Measurements from ENCODE around the gene CRYBG2. TPM values are rescaled to one million over a fixed set of nuclear protein-coding genes. Genes with fewer than 3 reads are reported as not detected.
A peak's percentile ranks its signal among the peaks of the same experiment; 100 is the strongest.

CRYBG2 gene
- polyA plus RNA-seq, 1 donor from 2014 or later, result 3.1 TPM

GRCh38 chr1:26283871-26284596, 69.9 kb downstream of the CRYBG2 start:
- Mint-ChIP-seq H3K36me3 (peaks cover 3% of the 10 kb centered on the region), H3K27ac (peak overlapping the region; percentile 92 to 100 (median 99)), H3K9me3 (no peaks in the 10 kb centered on the region), H3K4me3 (peak overlapping the region; percentile 70 to 92 (median 81)), H3K27me3 (no peaks in the 10 kb centered on the region), H3K4me1 (peaks cover 32 to 78% (median 62%) of the 10 kb centered on the region in 3 donors)

- peaks cover 30 to 76% (median 59%) of the 10 kb centered on the region in 3 donors for H3K4me1 Mint-ChIP-seq
- H3K27me3 Mint-ChIP-seq, result no peaks in the 10 kb centered on the region
- H3K27ac Mint-ChIP-seq, result peak overlapping the region; percentile 85 to 100 (median 99)
- H3K4me3 Mint-ChIP-seq, result peak overlapping the region; percentile 52 to 70 (median 66)
- peaks cover 3% of the 10 kb centered on the region for H3K36me3 Mint-ChIP-seq
- no peaks in the 10 kb centered on the region for H3K9me3 Mint-ChIP-seq
These were observed 70.6 kb downstream of the CRYBG2 start for GRCh38 chr1:26283279-26283853.

- peaks cover 21 to 67% (median 51%) of the 10 kb centered on the region in 3 donors for H3K4me1 Mint-ChIP-seq
- peaks cover 3% of the 10 kb centered on the region for H3K36me3 Mint-ChIP-seq
- peak overlapping the region; percentile 63 to 100 (median 72) for H3K27ac Mint-ChIP-seq
- no peaks in the 10 kb centered on the region for H3K9me3 Mint-ChIP-seq
- H3K27me3 Mint-ChIP-seq, result no peaks in the 10 kb centered on the region
- H3K4me3 Mint-ChIP-seq, result peak overlapping the region; percentile 34 to 70 (median 54)
These were observed 71.5 kb downstream of the CRYBG2 start for GRCh38 chr1:26282401-26282918.

- H3K4me1 Mint-ChIP-seq, result peaks cover 16 to 63% (median 50%) of the 10 kb centered on the region in 3 donors
- peaks cover 3% of the 10 kb centered on the region for H3K36me3 Mint-ChIP-seq
- H3K4me3 Mint-ChIP-seq, result peak overlapping the region; percentile 70 to 96 (median 87)
- peak overlapping the region; percentile 91 to 100 (median 96) for H3K27ac Mint-ChIP-seq
- H3K9me3 Mint-ChIP-seq, result no peaks in the 10 kb centered on the region
- H3K27me3 Mint-ChIP-seq, result no peaks in the 10 kb centered on the region
These were observed 72.0 kb downstream of the CRYBG2 start for GRCh38 chr1:26281971-26282370.

GRCh38 chr1:26281091-26281958, 72.6 kb downstream of the CRYBG2 start:
- H3K27ac Mint-ChIP-seq, result peak overlapping the region; percentile 94 to 100 (median 96)
- H3K4me3 Mint-ChIP-seq, result peak overlapping the region; percentile 70 to 96 (median 87)
- peaks cover 15 to 65% (median 49%) of the 10 kb centered on the region in 3 donors for H3K4me1 Mint-ChIP-seq
- no peaks in the 10 kb centered on the region for H3K9me3 Mint-ChIP-seq
- no peaks in the 10 kb centered on the region for H3K27me3 Mint-ChIP-seq
- peaks cover 3% of the 10 kb centered on the region for H3K36me3 Mint-ChIP-seq

- peaks cover 3% of the 10 kb centered on the region for H3K36me3 Mint-ChIP-seq
- H3K4me3 Mint-ChIP-seq, result peak overlapping the region; percentile 70 to 96 (median 90)
- H3K27ac Mint-ChIP-seq, result peak overlapping the region; percentile 94 to 100 (median 96)
- H3K27me3 Mint-ChIP-seq, result no peaks in the 10 kb centered on the region
- no peaks in the 10 kb centered on the region for H3K9me3 Mint-ChIP-seq
- H3K4me1 Mint-ChIP-seq, result peaks cover 19 to 68% (median 47%) of the 10 kb centered on the region in 3 donors
These were observed 73.4 kb downstream of the CRYBG2 start for GRCh38 chr1:26280333-26281042.

GRCh38 chr1:26279456-26280332, 74.2 kb downstream of the CRYBG2 start, which contains the start of gene SH3BGRL3:
TSS of gene SH3BGRL3 (plus strand) at chr1:26280086. CDS start at chr1:26280156, 70 bp downstream.
- H3K9me3 Mint-ChIP-seq, result no peaks in the 10 kb centered on the region
- peak within 1 kb of the TSS; percentile 70 to 96 (median 90) for H3K4me3 Mint-ChIP-seq
- no peaks in the 10 kb centered on the region for H3K27me3 Mint-ChIP-seq
- peaks cover 3% of the 10 kb centered on the region for H3K36me3 Mint-ChIP-seq
- H3K27ac Mint-ChIP-seq, result peak within 1 kb of the TSS; percentile 94 to 100 (median 96)
- H3K4me1 Mint-ChIP-seq, result peaks cover 17 to 67% (median 45%) of the 10 kb centered on the region in 3 donors

GRCh38 chr1:26278724-26279455, 75.0 kb downstream of the CRYBG2 start:
- H3K4me3 Mint-ChIP-seq, result peak overlapping the region; percentile 70 to 96 (median 90)
- H3K9me3 Mint-ChIP-seq, result no peaks in the 10 kb centered on the region
- peaks cover 3% of the 10 kb centered on the region for H3K36me3 Mint-ChIP-seq
- peaks cover 14 to 64% (median 43%) of the 10 kb centered on the region in 3 donors for H3K4me1 Mint-ChIP-seq
- peak overlapping the region; percentile 88 to 100 (median 96) for H3K27ac Mint-ChIP-seq
- H3K27me3 Mint-ChIP-seq, result no peaks in the 10 kb centered on the region

- H3K4me3 Mint-ChIP-seq, result peak overlapping the region in 2 of 4 donors; percentile 59 to 70
- H3K27ac Mint-ChIP-seq, result peak overlapping the region; percentile 31 to 100 (median 96)
- H3K9me3 Mint-ChIP-seq, result no peaks in the 10 kb centered on the region
- no peaks in the 10 kb centered on the region for H3K27me3 Mint-ChIP-seq
- peaks cover 3% of the 10 kb centered on the region for H3K36me3 Mint-ChIP-seq
- H3K4me1 Mint-ChIP-seq, result peaks cover 14 to 58% (median 40%) of the 10 kb centered on the region in 3 donors
These were observed 75.6 kb downstream of the CRYBG2 start for GRCh38 chr1:26278303-26278702.

GRCh38 chr1:26277719-26278118, 76.2 kb downstream of the CRYBG2 start:
- peak overlapping the region in 2 of 3 donors; percentile 46 to 100 for H3K27ac Mint-ChIP-seq
- peaks cover 14 to 52% (median 34%) of the 10 kb centered on the region in 3 donors for H3K4me1 Mint-ChIP-seq
- no peaks in the 10 kb centered on the region for H3K9me3 Mint-ChIP-seq
- no peak overlapping the region for H3K4me3 Mint-ChIP-seq
- peaks cover 3% of the 10 kb centered on the region for H3K36me3 Mint-ChIP-seq
- H3K27me3 Mint-ChIP-seq, result no peaks in the 10 kb centered on the region

- Mint-ChIP-seq H3K4me3 (no peak overlapping the region), H3K27ac (peak overlapping the region in 2 of 3 donors; percentile 46 to 51), H3K36me3 (peaks cover 3% of the 10 kb centered on the region), H3K27me3 (no peaks in the 10 kb centered on the region), H3K9me3 (no peaks in the 10 kb centered on the region), H3K4me1 (peaks cover 14 to 48% (median 34%) of the 10 kb centered on the region in 3 donors)
These were observed 76.7 kb downstream of the CRYBG2 start for GRCh38 chr1:26277261-26277661.

- Mint-ChIP-seq H3K4me3 (peak overlapping the region in 2 of 4 donors; percentile 46 to 64), H3K4me1 (peaks cover 18 to 42% (median 31%) of the 10 kb centered on the region in 3 donors), H3K36me3 (peaks cover 6% of the 10 kb centered on the region), H3K9me3 (no peaks in the 10 kb centered on the region), H3K27ac (peak overlapping the region; percentile 56 to 94 (median 86)), H3K27me3 (no peaks in the 10 kb centered on the region)
These were observed 77.5 kb downstream of the CRYBG2 start for GRCh38 chr1:26276432-26276838.

Data from IgD-negative memory B cell (primary cell).